ENCODE results near the gene ATAD3B. TPM values are rescaled to one million over a fixed set of nuclear protein-coding genes. Genes with fewer than 3 reads are reported as not detected.

Gene ATAD3B
- total and polyA plus RNA-seq, 2 of the 13 experiments (the other 11 are each of a cell fraction or from before 2014, with no cell fraction given), result 9.6 to 31.1 TPM

GRCh38 chr1:1421907-1422464 lies 49.6 kb upstream of the ATAD3B start:
- no peak overlapping the region for H2AFZ ChIP-seq (ENCODE audit: low read length)
- in situ Hi-C loops (cut with HindIII; ENCODE audit: extremely low pct_ligation_motif_present, low pct_unique_long_range_greater_than_20kb) (no loop called here), intact Hi-C loops (cut with micrococcal nuclease; ENCODE audit: unreplicated experiment) (no loop called here)
- BruUV-seq (replicated peaks), result no TSS peak
- H3K4me3 ChIP-seq (replicated peaks in 1 of 3; ENCODE audit: insufficient read depth in 1 of 3, low read depth in 2 of 3, low read length in 3 of 3), result peak overlapping the region in 1 of 3 experiments; percentile 70; a peak in 3 of 6 replicates
- POLR2A ChIA-PET, result interaction anchor here (0.8 to 3.5 kb wide), 6 partner anchors 10 to 89 kb away, joined by 3 to 126 read pairs (median 26); partner anchors contain the start of genes ATAD3A, AURKAIP1, MRPL20 and VWA1
- H3K27me3 ChIP-seq (ENCODE audit: control insufficient read depth in 1 of 2, insufficient read depth in 2 of 2, low read length in 2 of 2), result no peaks in the 10 kb centered on the region; a peak in 1 of 5 replicates
- H3K79me2 ChIP-seq (ENCODE audit: insufficient read depth, low read length), result peaks cover 12% of the 10 kb centered on the region
- H3K9me3 ChIP-seq (ENCODE audit: low read length), result no peaks in the 10 kb centered on the region
- CTCF ChIA-PET (ENCODE audit: low intra/inter-chr PET ratio, low total read pairs), result no interaction called here
- peak overlapping the region; percentile 79; the same call in 1 of the 2 replicates for H3K9ac ChIP-seq (ENCODE audit: insufficient read depth, low read depth, low read length)
- DNase-seq (ENCODE audit: low spot score) (no peak), ATAC-seq (no peak), FAIRE-seq (no peak)
- peak overlapping the region; percentile 97; the same call in 1 of the 2 replicates for H3K4me2 ChIP-seq (ENCODE audit: low read depth, low read length)
- WGBS (ENCODE audit: low lambda C conversion rate), result 68% methylated on average over 3 of the region's 7 CpGs
- H3K36me3 ChIP-seq (replicated peaks in 1 of 2; ENCODE audit: control insufficient read depth in 1 of 2, insufficient read depth in 2 of 2, low read length in 2 of 2), result no peaks in the 10 kb centered on the region
- peak; percentile 47; the same call in 1 of the 2 replicates for TF ChIP-seq ZBTB38 (CRISPR knock-in tag; IDR thresholded peaks at IDR 0.05)
- no peak for TF ChIP-seq ZBTB39 (CRISPR knock-in tag; IDR thresholded peaks at IDR 0.05)
- H4K20me1 ChIP-seq (ENCODE audit: insufficient read depth, low read length), result no peaks in the 10 kb centered on the region
- H3K27ac ChIP-seq (ENCODE audit: extremely low read length, insufficient read depth, low read length), result peak overlapping the region; percentile 13
- peaks cover 65% of the 10 kb centered on the region for H3K4me1 ChIP-seq (ENCODE audit: insufficient read depth, low read length)

- in situ Hi-C loops (cut with HindIII; ENCODE audit: extremely low pct_ligation_motif_present, low pct_unique_long_range_greater_than_20kb), result no loop called here
- no peaks in the 10 kb centered on the region for H4K20me1 ChIP-seq (ENCODE audit: insufficient read depth, low read length)
- H2AFZ ChIP-seq (ENCODE audit: low read length), result no peak overlapping the region
- FAIRE-seq (no peak), ATAC-seq (no peak), DNase-seq (ENCODE audit: low spot score) (no peak)
- peak; percentile 75 for TF ChIP-seq ZNF687 (CRISPR knock-in tag; IDR thresholded peaks at IDR 0.05)
- no peak for TF ChIP-seq ELF1 (CRISPR knock-in tag; IDR thresholded peaks at IDR 0.05)
- no peaks in the 10 kb centered on the region for H3K36me3 ChIP-seq (replicated peaks in 1 of 2; ENCODE audit: control insufficient read depth in 1 of 2, insufficient read depth in 2 of 2, low read length in 2 of 2)
- ChIA-PET CTCF (ENCODE audit: low intra/inter-chr PET ratio, low total read pairs) (no interaction called here), POLR2A (interaction anchor here (0.8 to 3.5 kb wide), 6 partner anchors 9 to 48 kb away, joined by 3 to 126 read pairs (median 16); partner anchors contain the start of genes AURKAIP1, MRPL20 and VWA1)
- no peak overlapping the region for H3K4me3 ChIP-seq (replicated peaks in 1 of 3; ENCODE audit: insufficient read depth in 1 of 3, low read depth in 2 of 3, low read length in 3 of 3)
- peaks cover 59% of the 10 kb centered on the region for H3K4me1 ChIP-seq (ENCODE audit: insufficient read depth, low read length)
- no peaks in the 10 kb centered on the region for H3K9me3 ChIP-seq (ENCODE audit: low read length)
- no TSS peak for BruUV-seq (replicated peaks)
- intact Hi-C loops (cut with micrococcal nuclease; ENCODE audit: unreplicated experiment), result no loop called here
- H3K9ac ChIP-seq (ENCODE audit: insufficient read depth, low read depth, low read length), result no peak overlapping the region
- H3K27me3 ChIP-seq (ENCODE audit: control insufficient read depth in 1 of 2, insufficient read depth in 2 of 2, low read length in 2 of 2), result no peaks in the 10 kb centered on the region; a peak in 1 of 5 replicates
- peaks cover 12% of the 10 kb centered on the region for H3K79me2 ChIP-seq (ENCODE audit: insufficient read depth, low read length)
- H3K4me2 ChIP-seq (ENCODE audit: low read depth, low read length), result no peak overlapping the region
- WGBS (ENCODE audit: low lambda C conversion rate), result 94% methylated on average over 24 of the region's 29 CpGs
- H3K27ac ChIP-seq (ENCODE audit: extremely low read length, insufficient read depth, low read length), result peak overlapping the region; percentile 13
These were observed 48.9 kb upstream of the ATAD3B start for GRCh38 chr1:1422465-1423244.
